ENCODE results near the gene NEDD4L. TPM values are rescaled to one million over a fixed set of nuclear protein-coding genes. Genes with fewer than 3 reads are reported as not detected.
"Not testable (repeated sequence)": the region's sequence is repeated elsewhere in the genome, so short reads cannot be mapped to it uniquely, and the experiment has no call there.

Gene NEDD4L
- total RNA-seq, 2 experiments from 2014 or later = 11.2 to 13.7 TPM

GRCh38 chr18:58431215-58431614, 387.2 kb downstream of the NEDD4L start:
- no peak overlapping the region for H3K4me3 ChIP-seq (ENCODE audit: low read length)
- no peak overlapping the region for H3K27ac Mint-ChIP-seq
- no peak for ATAC-seq (ENCODE audit: poor library complexity)
- H3K9me3 ChIP-seq (ENCODE audit: control insufficient read depth in 1 of 2, insufficient read depth in 1 of 2, low read length in 2 of 2) = no peaks in the 10 kb centered on the region
- DNase-seq = no peak
- no peaks in the 10 kb centered on the region for H3K36me3 ChIP-seq (ENCODE audit: insufficient read depth, low read length)
- H3K9me3 Mint-ChIP-seq = no peaks in the 10 kb centered on the region
- POLR2A ChIA-PET = no interaction called here
- no peaks in the 10 kb centered on the region for H3K36me3 Mint-ChIP-seq (ENCODE audit: low read depth)
- no peaks in the 10 kb centered on the region for H3K4me1 Mint-ChIP-seq (ENCODE audit: low read depth)
- H3K27me3 Mint-ChIP-seq = no peaks in the 10 kb centered on the region
- H3K4me1 ChIP-seq (ENCODE audit: insufficient read depth, low read length) = no peaks in the 10 kb centered on the region
- H3K4me3 Mint-ChIP-seq = no peak overlapping the region
- TF ChIP-seq, protein P1, sequence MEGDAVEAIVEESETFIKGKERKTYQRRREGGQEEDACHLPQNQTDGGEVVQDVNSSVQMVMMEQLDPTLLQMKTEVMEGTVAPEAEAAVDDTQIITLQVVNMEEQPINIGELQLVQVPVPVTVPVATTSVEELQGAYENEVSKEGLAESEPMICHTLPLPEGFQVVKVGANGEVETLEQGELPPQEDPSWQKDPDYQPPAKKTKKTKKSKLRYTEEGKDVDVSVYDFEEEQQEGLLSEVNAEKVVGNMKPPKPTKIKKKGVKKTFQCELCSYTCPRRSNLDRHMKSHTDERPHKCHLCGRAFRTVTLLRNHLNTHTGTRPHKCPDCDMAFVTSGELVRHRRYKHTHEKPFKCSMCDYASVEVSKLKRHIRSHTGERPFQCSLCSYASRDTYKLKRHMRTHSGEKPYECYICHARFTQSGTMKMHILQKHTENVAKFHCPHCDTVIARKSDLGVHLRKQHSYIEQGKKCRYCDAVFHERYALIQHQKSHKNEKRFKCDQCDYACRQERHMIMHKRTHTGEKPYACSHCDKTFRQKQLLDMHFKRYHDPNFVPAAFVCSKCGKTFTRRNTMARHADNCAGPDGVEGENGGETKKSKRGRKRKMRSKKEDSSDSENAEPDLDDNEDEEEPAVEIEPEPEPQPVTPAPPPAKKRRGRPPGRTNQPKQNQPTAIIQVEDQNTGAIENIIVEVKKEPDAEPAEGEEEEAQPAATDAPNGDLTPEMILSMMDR (IDR thresholded peaks at IDR 0.05) = no peak
- CTCF ChIA-PET = no interaction called here
- no peaks in the 10 kb centered on the region for H3K27me3 ChIP-seq (ENCODE audit: control insufficient read depth in 1 of 2, insufficient read depth in 2 of 2, low read length in 2 of 2)
- no peak overlapping the region for H3K27ac ChIP-seq (ENCODE audit: low read depth in 1 of 2, low read length in 2 of 2)
- intact Hi-C loops (cut with DNase I, micrococcal nuclease) = no loop called here

GRCh38 chr18:58432050-58432727, 388.2 kb downstream of the NEDD4L start:
- Mint-ChIP-seq H3K4me3 (no peak overlapping the region), H3K27ac (no peak overlapping the region), H3K27me3 (no peaks in the 10 kb centered on the region), H3K9me3 (no peaks in the 10 kb centered on the region), H3K36me3 (ENCODE audit: low read depth) (no peaks in the 10 kb centered on the region), H3K4me1 (ENCODE audit: low read depth) (no peaks in the 10 kb centered on the region)
- H3K27me3 ChIP-seq (ENCODE audit: control insufficient read depth in 1 of 2, insufficient read depth in 2 of 2, low read length in 2 of 2) = no peaks in the 10 kb centered on the region
- intact Hi-C loops (cut with DNase I, micrococcal nuclease) = no loop called here
- H3K9me3 ChIP-seq (ENCODE audit: control insufficient read depth in 1 of 2, insufficient read depth in 1 of 2, low read length in 2 of 2) = no peaks in the 10 kb centered on the region
- no peaks in the 10 kb centered on the region for H3K4me1 ChIP-seq (ENCODE audit: insufficient read depth, low read length)
- ATAC-seq (ENCODE audit: poor library complexity) = no peak
- H3K36me3 ChIP-seq (ENCODE audit: insufficient read depth, low read length) = no peaks in the 10 kb centered on the region
- POLR2A ChIA-PET = no interaction called here
- H3K4me3 ChIP-seq (ENCODE audit: low read length) = no peak overlapping the region
- H3K27ac ChIP-seq (ENCODE audit: low read depth in 1 of 2, low read length in 2 of 2) = no peak overlapping the region
- TF ChIP-seq, protein P1 (IDR thresholded peaks at IDR 0.05) = no peak
- no peak for DNase-seq
- CTCF ChIA-PET = no interaction called here

DNA sequence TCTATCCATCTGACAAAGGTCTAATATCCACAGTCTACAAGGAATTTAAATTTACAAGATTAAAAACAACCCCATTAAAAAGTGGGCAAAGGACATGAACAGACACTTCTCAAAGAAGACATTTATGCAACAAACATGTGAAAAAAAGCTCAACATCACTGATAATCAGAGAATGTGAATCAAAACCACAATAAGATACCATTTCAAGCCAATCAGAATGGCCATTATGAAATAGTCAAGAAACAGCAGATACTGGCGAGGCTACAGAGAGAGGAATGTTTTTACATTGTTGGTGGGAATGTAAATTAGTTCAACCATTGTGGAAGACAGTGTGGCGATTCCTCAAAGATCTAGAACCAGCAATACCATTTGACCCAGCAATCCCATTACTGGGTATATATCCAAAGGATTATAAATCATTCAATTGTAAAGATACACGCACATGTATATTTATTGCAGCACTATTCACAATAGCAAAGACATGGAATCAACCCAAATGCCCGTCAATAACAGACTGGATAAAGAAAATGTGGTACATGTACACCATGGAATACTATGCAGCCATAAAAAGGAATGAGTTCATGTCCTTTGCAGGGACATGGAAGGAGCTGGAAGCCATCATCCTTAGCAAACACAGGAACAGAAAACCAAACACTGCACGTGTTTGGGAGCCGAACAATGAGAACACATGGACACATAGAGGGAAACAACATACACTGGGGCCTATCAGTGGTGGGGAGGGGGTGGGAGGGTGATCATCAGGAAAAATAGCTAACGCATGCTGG, 391.4 kb downstream of the NEDD4L start:
- intact Hi-C loops (cut with DNase I, micrococcal nuclease); H3K9me3 Mint-ChIP-seq; DNase-seq; H3K4me3 Mint-ChIP-seq; H3K36me3 ChIP-seq (ENCODE audit: insufficient read depth, low read length); H3K27me3 ChIP-seq (ENCODE audit: control insufficient read depth in 1 of 2, insufficient read depth in 2 of 2, low read length in 2 of 2); H3K4me3 ChIP-seq (ENCODE audit: low read length); H3K27me3 Mint-ChIP-seq; H3K9me3 ChIP-seq (ENCODE audit: control insufficient read depth in 1 of 2, insufficient read depth in 1 of 2, low read length in 2 of 2); H3K27ac ChIP-seq (ENCODE audit: low read depth in 1 of 2, low read length in 2 of 2); H3K36me3 Mint-ChIP-seq (ENCODE audit: low read depth); CTCF ChIA-PET; ATAC-seq (ENCODE audit: poor library complexity); H3K27ac Mint-ChIP-seq; POLR2A ChIA-PET: not testable (repeated sequence)
- H3K4me1 Mint-ChIP-seq (ENCODE audit: low read depth) = peaks cover 19% of the 10 kb centered on the region
- H3K4me1 ChIP-seq (ENCODE audit: insufficient read depth, low read length) = peaks cover 17% of the 10 kb centered on the region

All from CD4-positive, alpha-beta T cell (primary cell).